Suppressor macrophage treated with lipopolysaccharide for 1 hour (primary cell): ENCODE measurements around the gene SYT17.

Experiments
- DNase-seq, 3 donors: peaks; one replicate each; pipeline ENCODE4 v3.0.0-alpha.2; 2020 to 2022

Gene SYT17, protein sequence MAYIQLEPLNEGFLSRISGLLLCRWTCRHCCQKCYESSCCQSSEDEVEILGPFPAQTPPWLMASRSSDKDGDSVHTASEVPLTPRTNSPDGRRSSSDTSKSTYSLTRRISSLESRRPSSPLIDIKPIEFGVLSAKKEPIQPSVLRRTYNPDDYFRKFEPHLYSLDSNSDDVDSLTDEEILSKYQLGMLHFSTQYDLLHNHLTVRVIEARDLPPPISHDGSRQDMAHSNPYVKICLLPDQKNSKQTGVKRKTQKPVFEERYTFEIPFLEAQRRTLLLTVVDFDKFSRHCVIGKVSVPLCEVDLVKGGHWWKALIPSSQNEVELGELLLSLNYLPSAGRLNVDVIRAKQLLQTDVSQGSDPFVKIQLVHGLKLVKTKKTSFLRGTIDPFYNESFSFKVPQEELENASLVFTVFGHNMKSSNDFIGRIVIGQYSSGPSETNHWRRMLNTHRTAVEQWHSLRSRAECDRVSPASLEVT

DNA sequence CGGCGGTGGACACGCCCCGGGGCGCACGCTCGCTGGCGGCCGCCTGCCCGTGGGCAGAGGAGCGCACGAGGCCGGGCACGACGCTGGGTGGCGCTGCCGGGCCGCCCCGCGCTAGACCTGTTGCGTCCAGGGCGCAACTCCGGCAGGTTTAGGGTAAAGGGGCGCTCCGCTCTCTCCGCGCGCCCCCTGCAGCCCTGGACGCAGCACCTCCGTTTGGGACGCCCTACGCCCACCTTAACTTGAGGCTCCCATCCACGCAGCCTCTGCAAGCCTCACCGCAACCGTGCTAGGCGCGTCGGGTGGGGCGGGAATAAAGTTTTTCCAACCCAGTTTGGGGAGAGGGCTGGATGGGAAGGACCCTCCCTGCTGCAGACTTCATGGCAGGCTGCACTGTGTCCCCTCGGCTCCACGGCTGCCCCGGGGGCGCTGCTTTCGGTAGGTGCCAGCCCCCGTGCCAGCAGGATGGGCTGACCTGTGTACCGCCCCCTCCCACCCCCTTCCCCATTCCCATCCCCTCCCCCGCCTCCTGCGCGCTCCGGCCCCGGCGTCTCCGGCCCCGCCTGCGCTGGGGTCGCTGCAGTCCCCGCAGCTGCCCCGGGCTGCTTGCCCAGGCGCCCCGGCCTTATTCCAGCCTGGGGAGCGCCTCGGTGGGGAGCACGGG lies at the start of gene SYT17:
Gene SYT17, plus strand, starts transcription at position 531 of the 661 bp plus-strand sequence. CDS start 407 bp downstream, outside the sequence.
- peak; percentile 85 to 96 (median 92) for DNase-seq

DNA sequence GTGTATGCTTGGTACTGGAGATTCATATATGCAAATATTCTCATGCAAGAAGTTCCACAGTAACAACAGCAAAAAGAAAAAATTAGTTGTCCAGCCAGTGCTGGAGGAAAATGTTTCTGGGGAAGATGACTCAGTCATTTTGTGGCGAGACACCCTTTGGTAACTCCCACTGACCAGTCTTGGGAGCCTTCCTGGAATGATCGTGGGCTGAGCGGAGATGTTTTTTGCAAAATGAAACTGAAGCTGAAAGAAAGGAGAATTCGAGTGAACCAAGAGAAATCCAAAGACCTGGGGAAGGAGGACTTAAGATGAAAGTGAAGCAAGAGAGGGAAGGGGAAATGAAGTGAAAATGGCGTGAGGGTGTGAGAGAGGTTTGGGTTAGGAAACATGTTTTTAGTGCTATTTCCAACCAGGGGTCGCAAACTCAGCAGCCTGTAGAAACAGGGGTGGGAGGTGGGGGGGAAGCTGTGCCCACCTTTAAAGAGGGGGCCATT lies 49.1 kb upstream of the SYT17 start:
- DNase-seq: peak; percentile 93 to 99 (median 97)

DNA sequence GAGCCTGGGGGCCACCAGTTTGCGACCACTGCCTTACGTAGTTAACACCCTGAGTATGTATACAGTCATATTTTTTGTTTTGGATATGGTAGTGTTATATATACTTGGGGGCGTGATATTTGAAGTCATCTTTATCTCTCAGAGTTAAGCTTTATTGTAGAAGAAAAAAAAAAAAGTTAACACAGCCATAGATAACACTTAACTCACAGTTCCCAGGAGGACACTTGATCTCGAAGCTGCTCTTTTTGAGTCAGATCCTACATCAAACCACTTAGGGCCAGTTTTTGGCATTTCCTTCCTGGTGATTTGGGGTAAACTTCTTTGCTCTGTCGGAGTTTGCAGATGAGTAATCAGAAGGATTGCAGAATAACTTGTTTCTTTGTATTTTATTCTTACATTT lies 48.5 kb upstream of the SYT17 start:
- peak; percentile 50 to 82 (median 65) for DNase-seq

DNA sequence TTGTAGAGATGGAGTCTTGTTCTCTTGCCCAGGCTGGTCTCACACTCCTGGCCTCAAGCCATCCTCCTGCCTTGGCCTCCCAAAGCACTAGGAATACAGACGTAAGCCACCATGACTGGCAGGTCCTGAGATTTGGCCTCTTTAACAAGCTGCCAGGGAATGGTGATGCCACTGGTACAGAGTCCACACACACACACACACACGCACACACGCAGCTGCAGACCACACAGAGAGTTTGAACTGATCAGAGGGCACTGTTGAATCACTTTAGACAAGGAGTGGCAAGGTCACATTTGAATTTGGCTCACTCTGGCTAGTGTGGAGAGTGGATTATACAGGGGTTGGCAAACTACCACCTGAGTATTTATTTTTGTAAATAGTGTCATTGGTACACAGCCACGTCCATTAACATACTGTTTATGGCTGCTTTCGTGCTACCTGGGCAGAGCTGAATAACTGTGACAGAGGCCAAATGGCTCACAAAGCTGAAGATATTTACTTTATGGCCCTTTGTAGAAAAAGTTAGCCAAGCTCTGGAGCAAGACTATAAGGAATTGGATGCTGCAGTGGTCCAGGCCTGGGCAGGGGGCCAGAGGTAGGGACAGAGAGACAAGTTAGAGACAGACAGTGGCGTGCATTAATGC lies 44.4 kb upstream of the SYT17 start:
- DNase-seq: no peak

DNA sequence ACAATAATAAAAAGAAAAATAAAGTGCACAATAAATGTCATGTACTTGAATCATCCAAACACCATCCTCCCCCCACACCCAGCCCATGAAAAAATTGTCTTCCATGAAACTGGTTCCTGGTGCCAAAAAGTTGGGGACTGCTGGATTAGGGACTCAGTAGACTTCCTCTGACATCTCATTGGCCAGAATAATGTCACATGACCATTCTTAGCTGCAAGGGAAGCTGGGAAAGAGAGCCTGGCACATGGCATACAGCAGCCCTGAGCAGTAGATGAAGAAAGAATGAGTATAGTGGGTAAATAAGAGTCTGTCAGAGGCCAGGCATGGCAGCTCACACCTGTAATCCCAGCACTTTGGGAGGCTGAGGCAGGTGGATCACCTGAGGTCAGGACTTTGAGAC lies 41.7 kb upstream of the SYT17 start:
- DNase-seq: no peak

DNA sequence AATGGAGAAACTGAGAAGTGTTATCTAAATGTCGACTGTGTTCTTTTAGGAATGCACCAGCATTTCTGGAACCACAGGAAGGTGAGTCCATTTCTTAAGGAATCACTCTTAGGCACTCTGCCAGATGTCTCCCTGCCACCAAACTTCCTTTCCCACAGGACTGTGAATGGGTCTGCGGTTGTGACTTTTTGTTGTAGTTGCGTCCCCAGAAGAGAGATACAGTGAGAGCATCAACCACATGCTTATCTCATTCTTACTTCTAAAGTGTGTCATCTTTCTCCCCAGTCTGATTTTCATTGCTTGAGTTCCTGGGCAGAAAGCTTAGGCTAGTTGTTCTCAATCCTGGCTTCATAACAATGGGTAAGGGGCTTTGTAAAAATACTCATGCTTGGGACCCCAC lies 40.8 kb upstream of the SYT17 start:
- no peak for DNase-seq

DNA sequence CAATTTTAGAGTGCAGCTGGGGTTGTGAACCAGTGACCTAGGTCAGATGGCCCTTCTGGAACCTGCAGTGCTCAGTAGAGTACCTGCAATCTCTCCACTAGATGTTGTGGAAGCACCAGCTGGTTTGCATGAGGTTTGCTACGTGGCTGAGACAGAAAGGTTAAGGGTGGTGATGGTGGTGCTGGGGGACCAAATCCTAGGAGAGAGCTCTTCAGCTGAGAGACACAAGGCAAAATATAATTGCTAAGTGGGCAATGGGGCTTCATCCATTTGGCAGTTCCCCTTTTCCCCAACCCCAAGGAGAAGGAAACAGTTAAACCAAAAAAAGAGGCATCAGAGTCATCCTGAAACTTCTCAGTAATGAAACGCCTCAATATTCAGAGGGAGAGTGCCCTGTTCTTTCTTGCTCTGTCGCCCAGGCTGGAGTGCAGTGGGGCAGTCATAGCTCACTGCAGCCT lies 40.3 kb upstream of the SYT17 start:
- DNase-seq: peak; percentile 41 to 68 (median 58)

DNA sequence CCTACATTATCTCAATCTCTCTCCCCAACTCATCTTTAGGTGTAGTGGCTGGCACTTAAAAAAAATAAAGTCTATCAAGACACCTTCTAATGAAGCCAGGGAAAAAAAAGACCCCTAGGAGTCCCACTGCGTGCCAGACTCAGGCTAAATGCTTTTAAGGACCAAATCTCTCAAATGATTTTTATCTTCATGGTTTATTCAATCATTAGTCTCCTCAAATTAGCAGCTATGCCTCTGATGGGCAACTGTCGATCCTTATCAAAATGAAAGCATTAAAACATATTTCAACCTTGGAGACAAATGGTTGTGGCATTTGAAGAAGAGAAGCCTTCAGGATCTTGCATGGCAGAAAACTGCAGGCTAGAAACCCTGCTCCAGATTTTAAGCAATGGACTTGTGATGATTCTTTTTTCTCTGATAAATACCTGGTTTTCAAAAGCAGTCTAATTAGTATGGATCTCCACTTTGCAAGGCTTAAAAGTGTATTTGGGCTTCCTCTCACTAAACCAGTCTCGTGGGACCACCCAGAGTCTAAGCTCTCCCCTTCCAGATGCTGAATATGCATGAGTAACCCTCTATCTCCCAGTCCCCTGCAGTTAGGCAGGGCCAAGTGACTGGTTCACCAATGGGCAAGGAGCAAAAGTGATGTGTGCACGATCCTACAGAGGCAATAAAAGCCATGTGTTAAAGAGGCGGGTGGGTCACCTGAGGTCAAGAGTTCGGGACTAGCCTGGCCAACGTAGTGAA lies 39.4 kb upstream of the SYT17 start:
- DNase-seq: no peak

DNA sequence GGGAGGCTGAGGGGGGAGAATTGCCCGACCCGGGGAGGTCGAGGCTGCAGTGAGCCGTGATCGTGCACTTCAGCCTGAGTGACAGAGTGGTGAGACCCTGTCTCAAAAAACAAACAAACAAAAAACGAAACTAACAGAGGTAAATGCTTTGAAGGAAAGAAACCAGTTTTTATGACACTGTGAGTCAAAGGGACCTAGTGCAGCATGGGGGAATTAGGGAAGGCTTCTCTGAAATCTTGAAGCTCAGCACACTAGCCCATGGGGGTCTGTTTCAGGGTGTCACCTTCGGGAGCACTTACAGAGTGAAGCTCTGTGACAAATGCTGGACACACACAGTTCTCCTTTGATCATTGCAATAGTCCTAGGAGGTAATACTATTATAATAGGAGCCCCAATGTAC lies 37.7 kb upstream of the SYT17 start:
- peak in 1 of 3 donors; percentile 33 for DNase-seq

DNA sequence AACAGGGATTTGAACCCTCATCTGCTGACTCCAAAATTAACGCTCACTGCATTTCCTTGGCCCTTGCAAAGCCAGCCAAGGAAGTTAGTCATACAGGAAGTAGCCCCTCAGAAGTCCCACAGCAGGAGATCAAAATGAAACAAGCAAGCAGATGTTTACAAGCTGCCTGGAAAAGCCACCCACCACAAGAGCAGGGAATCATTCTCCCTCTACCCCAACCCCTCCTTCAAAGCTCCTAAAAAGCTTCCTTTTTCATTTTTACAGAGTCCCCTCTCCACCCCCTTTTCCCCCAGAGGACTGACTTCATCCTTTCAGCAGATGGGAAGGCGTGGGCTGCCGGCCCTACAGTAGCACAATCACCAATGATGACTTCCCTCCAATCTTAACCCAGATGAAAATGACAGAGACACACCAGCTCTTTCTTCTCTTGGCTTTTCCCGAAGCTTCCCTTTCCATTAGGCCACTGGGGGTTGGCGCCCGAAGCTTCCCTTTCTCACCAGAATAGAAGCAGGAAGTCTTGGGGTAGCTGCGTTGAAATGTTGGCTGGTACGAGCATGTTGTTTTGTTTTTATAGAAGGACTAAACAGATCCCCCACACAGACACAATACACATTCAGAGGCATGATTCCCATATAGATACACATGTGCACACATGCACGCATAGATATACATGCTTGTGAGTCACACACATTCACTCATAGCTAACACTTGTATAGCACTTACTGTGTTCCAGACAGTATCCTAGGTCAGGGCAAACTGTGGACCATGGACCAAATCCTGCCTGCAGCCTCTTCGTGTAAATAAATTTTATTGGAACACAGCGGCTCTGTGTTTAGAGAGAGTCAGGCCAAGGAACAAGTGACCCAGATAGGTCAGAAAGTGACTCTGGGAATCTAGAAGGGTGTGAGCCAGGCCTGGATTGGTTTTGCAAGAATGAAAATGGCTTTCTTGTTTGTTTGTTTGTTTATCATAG lies 36.9 kb upstream of the SYT17 start:
- peak; percentile 95 to 99 (median 96) for DNase-seq

DNA sequence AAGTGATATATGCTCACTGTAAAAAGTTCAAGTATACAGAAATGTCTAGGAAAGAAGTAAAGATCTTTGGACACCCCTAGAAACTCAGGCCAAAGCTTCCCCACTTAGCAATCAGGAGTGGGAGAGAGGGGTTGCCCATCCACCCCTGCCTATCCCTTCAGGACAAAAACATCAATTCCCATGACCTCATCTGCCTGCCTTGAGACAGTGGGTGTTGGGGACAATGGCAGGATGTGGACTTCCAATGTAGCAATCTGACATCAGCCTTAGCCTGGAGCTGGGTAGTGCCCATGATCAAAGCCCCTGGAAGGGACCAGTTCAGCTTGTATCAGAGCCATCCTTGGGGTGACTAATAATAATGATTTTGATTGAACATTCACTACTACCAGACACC lies 36.2 kb upstream of the SYT17 start:
- DNase-seq: peak; percentile 76 to 93 (median 85)

DNA sequence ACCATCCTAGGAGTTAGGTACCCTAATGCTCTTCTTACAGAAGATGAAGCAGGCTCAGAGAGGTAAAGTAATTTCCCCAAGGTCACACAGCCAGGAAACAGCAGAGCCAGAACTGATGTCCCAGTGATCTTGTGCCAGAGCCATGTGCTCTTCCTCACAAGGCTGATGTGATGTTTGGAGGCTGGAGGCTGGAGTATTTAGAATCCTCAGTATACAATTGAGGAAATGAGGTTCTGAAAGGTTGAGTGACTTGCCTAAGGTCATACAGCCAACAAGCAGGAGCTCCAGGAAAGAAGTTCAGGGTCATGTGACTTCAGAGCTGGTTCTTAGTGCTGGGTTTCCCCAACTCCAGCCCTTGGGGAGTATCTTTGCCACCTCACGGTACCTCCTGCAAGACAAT lies 35.8 kb upstream of the SYT17 start:
- peak; percentile 51 to 71 (median 63) for DNase-seq

DNA sequence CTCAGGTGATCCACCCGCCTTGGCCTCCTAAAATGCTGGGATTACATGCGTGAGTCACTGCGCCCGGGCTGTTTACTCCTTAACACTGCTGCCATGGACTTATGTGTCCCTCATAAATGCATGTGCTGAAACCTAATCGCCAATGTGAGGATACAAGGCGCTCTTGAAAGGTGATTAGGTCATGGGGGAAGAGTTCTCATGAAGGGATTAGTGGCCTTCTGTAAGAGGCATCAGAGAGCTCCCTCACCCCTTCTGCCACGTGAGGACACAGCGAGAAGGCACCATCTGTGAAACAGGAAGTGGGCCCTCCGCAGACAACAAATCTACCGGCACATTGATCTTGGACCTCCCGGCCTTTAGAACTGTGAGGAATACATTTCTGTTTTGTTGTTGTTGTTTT lies 35.1 kb upstream of the SYT17 start:
- peak in 2 of 3 donors; percentile 49 to 53 for DNase-seq

DNA sequence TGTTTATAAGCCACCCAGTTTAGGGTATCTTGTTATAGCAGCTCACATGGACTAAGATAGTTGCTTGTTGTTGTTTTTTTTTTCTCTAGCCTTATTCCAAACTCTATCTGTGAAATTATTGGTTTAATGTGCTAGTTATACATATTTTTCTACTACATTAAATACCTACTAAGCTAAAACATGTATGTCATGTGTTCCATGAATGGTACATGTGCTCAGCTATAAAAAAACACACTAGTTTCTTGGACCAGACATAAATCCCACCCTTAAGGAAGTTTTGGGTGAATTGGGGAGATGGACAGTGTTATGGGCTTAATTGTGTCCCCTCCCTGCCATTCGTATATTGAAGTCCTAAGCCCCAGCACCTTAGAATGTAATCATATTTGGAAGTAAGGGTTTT lies 34.4 kb upstream of the SYT17 start:
- DNase-seq: no peak

DNA sequence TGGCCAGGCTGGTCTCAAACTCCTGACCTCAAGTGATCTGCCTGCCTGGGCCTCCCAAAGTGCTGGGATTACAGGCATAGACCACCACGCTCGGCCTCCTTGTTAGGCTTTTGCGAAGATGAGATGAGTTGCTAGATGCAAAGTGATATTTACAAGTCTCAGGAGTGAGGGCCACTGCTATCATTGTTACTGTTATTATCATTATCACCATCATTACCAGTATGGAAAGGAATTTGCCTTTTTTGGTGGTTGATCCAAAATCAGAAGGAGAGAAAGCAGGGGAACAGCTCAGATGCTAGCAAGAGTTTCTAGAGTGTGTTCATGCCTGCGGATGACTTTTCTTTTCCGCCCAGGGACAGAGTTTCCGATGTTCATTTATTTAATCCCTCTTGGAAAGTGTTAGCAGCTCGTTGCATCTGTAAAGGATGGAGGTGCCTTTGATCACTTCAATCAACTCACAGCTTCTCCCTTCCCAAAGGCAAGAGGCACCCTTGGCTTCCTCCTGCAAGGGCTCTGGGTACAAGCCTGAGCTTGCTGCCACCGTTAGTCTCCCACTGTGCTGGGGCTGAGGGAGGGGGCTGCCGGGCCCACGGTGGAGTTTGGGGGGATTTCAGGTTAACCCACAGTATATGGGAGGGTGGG lies 32.7 kb upstream of the SYT17 start:
- DNase-seq: no peak

DNA sequence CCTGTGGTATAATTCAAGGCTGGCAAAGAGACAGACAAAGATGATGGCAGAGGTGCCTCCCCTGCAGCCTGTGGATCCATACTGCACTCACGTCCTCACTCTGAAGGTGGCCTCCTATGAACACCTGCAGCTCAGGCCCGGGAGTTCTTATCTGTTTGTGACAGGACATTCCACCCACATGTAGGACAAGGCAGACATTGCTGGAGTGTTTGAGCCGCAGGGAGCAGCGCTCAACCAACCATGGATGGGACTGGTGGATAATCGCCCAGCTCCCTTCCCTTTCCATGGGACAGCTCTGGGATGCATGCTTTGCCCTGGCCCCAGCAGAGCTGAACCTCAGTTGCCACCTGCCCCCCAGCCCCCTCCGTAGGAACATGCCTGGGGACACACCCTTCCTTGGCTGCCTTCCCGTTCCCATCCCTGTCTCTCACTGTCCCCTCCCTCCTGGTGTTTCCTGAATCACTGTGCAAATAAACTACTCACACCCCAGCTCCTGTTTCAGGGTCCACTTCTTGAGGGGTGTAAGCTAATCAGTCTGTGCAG lies 32.1 kb upstream of the SYT17 start:
- DNase-seq: no peak

DNA sequence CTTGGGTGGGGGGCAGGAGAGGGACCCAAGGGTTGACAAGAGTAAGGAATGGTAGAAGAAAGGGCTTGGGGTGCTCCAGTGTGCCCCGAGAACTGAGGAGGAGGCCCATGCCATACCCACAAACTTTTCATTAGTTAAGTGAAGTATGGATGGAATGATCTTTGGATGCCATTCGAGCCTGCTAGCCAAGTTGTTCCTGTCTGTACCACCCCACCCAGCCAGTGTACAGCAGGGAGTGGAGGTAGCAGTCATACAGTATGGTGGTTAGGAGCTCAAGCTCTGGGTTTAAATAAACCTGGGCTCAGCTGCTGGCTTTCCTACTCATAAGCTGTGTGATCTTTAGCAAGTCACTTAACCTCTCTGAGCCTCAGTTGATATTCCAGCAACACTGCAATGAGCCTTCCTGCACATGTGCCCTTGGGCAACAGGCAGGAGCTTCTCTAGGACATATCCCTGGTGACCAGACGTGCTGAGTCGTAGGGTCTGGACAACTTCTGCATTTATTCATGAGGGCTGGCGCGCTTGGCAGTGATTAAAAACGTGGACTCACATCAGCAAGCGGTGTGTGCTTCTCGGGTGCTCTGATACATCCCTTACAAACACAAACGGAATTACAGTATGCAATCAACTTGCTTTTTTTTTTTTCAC lies 31.4 kb upstream of the SYT17 start:
- peak; percentile 78 to 83 (median 80) for DNase-seq

DNA sequence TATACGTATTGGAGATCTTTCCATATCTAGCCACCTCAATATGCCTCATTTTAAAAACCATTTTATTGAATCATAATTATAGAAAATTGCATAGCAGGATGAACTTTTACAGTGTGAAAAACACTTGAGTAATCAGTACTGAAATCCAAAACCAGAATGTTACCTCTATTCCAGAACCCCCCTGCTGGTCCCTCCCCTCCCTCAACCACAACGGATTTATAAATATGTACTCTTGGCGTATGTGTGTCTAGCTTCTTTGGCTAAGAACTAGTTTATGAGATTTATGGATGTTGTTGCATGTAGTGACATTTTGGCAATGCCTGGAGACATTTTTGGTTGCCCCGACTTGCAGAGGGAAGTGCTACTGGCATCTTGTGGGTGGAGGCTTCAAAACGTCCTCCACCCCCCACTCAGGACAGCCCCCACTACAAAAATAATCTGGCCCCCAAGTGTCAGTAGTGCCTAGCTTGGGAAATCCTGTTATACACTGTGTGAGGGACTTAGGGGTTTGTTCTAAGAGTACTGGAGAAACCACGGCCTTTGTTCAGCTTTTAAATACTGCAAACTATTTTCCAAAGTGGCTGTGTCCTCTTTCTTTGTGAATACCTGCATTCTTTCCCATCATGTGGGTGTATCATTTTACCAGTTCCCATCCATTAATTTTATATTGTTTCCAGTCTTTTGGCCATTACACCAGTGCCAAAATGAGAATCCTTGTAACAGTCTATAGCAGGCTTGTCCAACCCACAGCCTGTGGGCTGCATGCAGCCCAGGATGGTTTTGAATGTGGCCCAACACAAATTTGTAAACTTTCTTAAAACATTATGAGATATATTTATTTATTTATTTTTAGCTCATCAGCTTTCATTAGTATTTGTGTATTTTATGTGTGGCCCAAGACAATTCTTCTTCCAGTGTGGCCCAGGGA lies 30.6 kb upstream of the SYT17 start:
- no peak for DNase-seq

DNA sequence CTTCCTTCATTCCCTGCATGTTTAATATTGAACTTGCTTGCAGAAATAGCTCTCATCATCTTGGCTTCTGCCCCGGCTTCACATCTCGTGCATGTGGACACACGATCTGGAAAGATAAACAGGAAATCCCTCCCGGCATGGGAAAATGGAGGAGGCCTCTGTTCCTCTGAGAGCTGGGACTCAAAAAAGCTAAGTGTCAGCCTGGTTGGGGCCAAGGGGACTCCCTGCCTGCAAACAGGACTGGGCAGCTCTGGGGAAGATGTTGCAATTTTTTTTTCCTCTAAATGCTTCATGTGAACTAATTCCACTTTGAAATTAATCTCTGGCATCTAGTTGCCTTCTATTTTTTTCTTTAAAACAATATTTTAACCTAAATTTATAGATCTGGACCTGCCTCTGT lies 29.4 kb upstream of the SYT17 start:
- peak; percentile 79 to 86 (median 85) for DNase-seq
